ENCODE measurements around the gene MEGF10.

The MEGF10 gene

DNA sequence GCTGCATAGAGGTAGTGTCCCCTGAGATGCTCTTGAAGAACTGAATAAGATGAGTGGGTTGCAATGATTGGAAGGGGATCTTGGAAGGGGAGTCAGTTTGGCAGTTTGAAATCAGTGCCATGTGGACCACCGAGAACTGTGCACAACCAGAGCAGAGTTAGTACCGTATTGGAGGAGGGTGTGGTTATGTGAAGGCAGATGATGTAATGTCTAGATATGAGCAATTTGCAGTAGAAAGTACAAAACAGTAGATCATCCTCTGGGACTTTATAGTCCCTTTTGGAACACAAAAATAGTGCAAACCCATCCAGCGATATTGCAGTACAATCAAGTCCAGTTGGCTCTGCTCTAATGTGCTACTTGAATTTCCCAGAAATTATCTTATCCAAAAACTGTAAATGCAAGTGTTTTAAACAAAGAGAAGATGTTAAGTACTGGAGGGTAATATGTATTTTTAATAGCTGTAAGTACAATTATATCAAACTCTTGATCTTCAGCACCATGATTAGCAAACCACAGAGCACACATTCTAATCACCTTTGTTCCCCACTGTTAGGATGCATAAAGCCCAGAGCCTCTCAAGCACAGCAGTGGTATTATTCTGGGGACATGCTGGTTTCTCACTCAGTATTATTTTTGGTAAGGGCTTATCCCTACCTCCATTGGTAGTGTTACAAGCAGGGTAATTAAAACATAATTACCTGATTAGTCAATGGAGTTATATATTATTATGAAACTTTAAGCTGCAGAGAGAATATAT, 41.5 kb downstream of the MEGF10 start:
- DNase-seq: no peak

- no peak for DNase-seq
Observed at GRCh38 chr5:127333483-127333882, 42.9 kb downstream of the MEGF10 start.

- peak; percentile 16 for DNase-seq
Observed at GRCh38 chr5:127335381-127335780, 44.8 kb downstream of the MEGF10 start.

DNA sequence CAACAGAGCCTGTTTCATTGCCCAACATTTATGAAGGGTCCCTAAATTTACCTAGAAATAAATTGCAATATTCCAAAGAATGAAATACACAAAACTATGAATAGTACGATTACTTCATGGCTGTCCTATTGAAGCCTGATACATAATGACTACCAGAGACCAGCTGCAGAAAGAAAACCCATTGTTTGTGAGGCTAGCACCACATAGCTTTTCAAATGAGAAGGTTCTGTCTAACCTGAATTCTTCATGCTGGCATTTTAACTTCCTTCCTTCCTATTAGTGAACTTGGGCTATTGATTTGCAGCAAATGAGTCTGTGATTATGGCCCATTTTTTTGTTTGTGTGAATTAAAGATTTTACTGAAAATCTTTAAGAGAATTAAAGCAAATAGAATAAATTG, 47.3 kb downstream of the MEGF10 start:
- DNase-seq: no peak

- DNase-seq: no peak
Observed at GRCh38 chr5:127338501-127338900, 47.9 kb downstream of the MEGF10 start.

GRCh38 chr5:127340606-127341005, 50.0 kb downstream of the MEGF10 start:
- DNase-seq: peak; percentile 8

GRCh38 chr5:127342364-127342763, 51.8 kb downstream of the MEGF10 start:
- DNase-seq: no peak

DNA sequence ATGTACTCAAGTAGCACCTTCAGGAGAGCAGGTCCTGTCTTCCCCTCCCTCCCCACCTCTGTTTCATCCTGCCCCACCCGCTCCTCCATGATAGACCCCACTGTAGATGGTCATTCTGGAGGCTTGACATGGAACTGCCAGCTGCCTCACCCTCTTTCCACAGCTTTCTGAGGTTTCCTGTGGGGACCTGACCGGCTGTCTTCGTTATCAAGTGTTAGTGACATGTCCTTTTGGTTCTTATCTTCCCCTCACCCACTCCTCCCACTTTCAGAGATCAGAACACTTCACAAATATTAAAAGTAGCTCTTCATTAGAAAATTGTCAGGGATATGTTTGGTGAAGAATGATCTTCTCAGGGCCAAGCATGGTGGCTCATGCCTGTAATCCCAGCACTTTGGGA, 52.7 kb downstream of the MEGF10 start:
- no peak for DNase-seq

DNA sequence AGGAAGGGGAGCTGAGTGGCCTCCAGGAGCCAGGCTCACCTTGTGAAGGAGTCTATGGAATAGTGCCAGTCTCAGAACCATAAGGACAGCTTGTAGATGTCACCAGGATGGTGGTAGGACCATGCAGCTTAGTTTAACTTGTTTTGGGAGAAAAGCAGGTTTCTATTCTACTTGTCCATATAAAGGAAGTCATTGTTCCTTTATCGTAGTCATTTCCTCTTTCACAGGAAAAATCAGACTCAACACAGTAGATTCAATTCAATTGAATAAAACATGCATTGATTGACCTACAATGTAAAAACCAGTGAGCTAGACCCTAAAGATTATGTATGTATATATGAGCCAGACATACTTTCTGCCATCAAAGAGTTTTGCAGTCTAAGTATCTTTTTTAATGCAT, 53.3 kb downstream of the MEGF10 start:
- no peak for DNase-seq

DNA sequence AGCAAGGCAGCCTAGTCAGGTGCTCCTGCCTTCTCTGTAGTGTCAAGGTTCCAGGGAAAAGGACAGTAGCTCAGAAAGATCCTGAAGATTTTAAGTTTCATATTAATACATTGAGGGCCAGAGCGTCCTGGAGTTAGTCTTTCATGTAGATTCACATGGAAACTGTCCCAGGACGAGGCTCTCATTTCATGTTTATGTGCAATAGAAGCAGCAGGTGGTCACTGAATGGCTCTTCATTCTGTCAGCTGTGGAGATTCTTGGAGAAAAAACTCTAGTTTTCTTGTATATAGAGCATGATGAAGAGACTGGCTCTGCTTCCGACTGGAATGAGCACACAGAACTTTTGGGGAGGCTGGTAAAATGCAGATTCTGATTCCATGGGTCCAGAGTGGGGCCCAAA, 54.3 kb downstream of the MEGF10 start:
- no peak for DNase-seq

DNA sequence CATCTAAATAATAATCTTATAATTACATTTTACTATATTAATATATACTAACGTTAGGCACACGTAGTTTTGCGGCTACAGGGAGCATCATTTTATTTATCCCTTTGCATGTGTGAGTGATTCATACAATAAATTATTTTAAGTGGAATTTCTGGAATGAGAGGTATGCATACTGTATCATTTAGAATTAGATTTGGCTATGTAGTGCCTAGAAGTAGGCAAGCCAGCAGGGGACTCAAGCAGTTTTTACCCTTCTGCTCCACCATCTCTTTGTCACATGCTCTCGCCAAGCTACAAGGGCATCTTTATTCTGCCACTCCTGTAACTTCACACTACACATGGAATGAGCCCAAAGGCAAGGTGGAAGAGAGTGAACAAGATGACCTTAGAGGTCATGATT, 60.8 kb downstream of the MEGF10 start:
- peak; percentile 80 for DNase-seq

DNA sequence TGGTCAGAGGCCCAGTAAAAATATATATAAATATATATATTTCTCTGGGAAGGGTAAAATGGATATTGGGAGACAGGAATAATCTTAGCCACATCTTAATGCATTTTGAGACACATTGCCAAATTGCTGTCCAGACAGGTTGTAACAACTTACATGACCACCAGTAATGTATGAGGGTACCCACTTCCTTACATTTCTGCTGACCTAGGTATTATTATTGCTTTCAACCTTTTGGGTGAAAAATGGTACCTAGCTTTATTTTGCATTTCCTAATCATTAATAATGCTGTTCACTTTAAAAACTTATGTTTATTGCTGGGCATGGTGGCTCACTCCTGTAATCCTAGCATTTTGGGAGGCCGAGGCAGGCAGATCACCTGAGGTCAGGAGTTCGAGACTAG, 61.5 kb downstream of the MEGF10 start:
- no peak for DNase-seq

DNA sequence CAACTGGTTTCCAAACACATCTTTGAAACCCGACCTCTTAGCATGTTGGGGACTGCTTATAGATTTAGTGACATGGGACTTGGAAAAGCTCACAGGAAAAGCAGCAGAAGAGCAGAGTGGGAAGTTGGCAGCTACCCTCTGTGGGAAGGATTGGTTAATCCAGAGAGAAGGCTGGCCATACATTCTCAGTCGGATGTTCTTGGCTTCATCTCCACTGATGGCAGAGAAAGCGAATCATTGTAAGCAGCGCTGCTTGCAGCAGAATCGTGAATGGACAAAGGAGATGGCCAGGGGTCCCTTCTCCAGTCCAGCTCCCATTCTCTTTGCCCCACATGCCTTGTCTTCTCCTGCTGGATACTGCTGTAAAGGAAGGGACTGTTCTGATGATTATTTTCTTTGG, 62.7 kb downstream of the MEGF10 start:
- no peak for DNase-seq

GRCh38 chr5:127353796-127354195, 63.2 kb downstream of the MEGF10 start:
- no peak for DNase-seq

DNA sequence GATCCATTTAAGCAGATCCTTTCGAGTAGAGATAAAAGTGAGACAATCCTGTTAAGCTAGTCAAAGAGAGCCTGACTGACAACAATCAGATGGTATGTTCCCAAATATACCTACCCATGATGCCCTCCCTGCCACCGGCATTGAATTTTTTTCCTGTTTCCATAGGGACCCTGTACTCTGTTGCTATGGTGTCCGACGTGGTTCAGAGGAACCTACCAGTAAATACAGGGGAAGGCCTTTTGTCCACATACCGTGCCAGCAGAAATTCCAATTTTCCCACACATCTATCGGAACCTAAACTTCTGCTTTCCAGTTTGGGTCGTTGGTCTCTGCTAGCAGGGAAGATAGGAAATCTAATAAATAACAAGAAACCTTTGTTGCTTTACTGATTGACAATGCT, 64.7 kb downstream of the MEGF10 start:
- DNase-seq: no peak

DNA sequence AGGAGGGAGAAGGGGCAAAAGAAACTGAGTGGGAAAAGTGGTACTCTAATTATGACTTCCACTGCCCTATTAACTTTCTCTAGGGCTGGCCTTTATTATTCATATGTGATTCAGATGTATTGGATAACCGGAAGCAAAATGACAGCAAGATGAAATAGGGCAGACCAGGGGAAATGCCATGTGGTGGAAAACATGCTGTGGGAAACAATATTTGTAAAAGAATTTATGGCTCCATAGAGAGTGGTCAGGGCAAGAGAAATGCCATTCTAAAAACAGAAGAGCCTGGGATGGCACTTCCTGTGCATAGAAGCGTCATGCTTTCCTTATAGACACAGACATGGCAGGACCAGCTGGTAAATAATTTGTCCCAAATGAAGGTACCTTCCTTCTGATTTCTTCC, 67.7 kb downstream of the MEGF10 start:
- DNase-seq: peak; percentile 87

GRCh38 chr5:127358740-127359139, 68.1 kb downstream of the MEGF10 start:
- peak; percentile 49 for DNase-seq

DNA sequence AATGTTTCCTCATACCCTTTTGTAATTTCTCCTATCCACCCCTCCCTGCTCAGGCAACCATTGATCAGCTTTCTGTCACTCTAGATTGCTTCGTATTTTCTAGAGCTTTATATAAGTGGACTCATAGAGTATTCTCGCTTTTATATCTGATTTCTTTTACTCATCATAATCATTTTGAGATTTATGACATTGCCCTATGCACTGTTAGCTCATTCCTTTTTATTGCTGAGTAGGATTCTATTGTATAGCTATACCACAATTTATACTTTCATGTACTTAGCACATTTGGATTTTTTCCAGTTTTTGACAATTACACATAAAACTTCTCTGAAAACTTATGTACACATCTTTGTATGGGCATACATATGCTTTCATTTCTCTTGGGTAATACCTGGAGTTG, 68.9 kb downstream of the MEGF10 start:
- DNase-seq: no peak

DNA sequence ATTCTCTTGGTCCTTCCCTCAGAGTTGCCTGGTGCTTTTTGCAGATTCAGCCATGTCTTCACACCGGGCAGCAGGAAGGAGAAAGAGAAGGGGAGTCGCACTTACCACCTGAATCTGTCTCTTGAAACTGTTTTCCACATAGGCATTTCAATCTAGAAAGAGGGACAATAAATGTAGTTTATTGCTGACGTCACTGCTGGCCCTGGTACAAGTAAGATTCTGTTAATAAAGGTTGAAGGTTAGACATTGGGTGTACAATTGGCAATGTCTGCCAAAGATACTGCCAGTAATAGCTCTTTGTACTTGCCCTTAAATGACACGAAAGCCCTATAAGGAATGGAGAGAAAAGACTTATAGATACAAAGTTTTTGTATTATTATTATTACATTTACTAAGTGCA, 72.8 kb downstream of the MEGF10 start:
- no peak for DNase-seq

- no peak for DNase-seq
Observed at GRCh38 chr5:127367029-127367428, 76.4 kb downstream of the MEGF10 start.

DNA sequence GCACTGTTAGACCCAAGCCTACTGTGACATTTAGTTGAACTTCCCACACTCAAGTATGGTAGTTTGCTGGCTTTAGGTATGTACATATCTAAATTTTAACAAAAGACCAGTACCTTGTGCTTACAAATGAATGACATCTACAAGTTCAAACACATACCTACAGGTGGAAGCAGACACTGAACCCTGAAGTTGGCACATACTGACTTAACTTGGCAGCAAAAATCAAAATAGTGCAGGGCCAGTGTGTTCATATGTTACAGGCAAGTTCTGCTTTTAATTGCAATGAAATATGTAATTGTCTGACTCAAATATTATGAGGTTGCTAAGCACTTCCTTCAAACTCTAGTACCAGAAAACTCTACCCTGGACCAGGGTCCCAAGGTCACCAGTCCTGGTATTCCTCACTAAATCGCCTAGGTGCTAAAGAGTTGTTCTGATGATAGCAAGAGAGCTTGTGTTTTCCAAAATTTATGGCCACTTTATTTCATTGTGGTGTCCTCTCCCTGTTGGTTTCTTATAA, 77.4 kb downstream of the MEGF10 start:
- DNase-seq: no peak

DNA sequence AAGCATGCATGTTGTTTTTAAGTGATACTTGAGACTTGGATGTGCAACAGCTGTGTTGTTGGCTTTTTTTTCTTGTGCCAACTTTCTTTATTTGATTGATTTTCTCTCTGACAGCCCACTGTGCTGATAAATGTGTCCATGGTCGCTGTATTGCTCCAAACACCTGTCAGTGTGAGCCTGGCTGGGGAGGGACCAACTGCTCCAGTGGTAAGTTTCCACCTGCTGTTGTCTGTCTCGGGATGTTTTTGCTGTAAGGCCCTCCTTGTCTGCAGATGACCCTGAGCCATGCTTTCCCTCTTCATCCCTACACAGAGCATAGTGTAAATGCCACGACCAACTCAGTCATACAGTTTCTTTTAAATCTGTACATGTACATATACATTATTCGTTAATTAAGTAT, 79.2 kb downstream of the MEGF10 start:
- no peak for DNase-seq

DNA sequence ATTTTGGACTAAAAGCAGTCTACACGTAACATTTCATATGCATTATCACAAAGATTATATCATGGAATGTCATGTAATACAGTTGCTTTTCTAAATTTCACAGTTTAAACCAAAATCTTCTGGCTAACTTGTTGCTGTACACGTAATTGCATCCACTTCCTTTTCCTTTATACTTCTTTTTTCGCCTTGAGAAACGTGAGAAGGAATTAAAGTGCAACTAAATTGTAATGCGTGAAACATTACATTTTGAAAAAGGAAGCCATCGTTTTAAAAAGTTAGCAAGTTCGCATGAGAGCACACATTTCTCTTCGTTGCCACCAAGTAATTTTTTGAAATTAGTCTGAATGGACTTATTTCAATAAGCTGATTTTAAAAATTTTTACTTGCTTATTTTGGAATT, 80.0 kb downstream of the MEGF10 start:
- DNase-seq: no peak

DNA sequence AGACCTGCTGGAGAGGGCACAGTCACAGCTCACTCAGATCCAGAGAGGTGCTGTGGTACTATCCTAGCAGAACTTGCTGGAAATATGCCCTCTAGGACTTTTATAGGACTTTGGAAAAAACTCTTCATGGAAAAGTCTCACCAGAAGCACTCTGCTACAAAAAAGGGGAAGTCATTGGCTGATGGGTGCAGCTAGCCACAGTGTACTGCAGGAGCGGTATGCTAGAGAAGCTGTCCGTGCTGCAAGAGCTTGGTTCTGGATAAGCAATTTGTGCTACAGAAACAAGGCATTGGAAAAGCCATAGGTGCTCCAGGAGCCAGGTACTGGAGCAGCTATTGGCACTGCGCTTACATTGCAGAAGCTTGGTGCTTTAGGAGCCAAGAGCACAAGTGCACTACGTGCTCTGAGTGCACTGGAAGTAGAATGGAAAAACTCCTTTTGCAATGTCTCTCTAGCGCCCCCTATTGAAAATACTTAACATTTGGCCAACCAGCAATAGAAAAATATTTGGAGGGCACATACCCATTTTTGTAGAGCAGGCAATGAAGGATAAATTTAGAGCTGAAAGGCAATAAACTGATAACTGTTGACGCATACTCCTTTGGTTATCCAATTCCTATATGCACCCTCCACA, 83.4 kb downstream of the MEGF10 start:
- DNase-seq: no peak

DNA sequence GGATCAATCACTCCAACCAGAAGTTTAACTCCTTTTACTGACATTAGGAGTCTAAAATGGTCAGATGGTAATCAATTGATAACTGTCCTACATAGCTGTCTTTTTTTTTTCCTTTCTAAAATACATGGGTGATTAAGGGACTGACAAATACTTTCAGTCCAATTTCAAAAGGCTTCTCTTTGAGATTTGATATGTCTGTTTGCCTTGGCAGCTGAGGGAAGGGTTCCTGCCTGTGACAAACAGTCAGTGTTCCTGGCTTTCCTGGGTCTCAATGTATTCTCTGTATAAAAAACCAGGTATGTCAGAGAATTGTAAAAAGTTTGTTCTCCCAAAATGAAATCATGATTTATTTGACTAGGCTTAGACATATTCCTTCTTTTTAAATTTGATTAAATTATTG, 84.5 kb downstream of the MEGF10 start:
- no peak for DNase-seq
